ENCODE measurements around the gene IGSF5.
A peak's percentile ranks its signal among the peaks of the same experiment; 100 is the strongest.

Gene IGSF5

GRCh38 chr21:39714331-39714730, 30.7 kb upstream of the IGSF5 start (continued):
- TF ChIP-seq ZNF473 (tag by site-specific recombination; IDR thresholded peaks at IDR 0.05) (no peak), ZNF626 (tag by site-specific recombination; IDR thresholded peaks at IDR 0.05) (no peak), IKZF3 (tag by site-specific recombination; IDR thresholded peaks at IDR 0.05) (no peak), HIC1 (tag by site-specific recombination; IDR thresholded peaks at IDR 0.05) (no peak), ZNF514 (tag by site-specific recombination; IDR thresholded peaks at IDR 0.05) (no peak), ZNF623 (tag by site-specific recombination; IDR thresholded peaks at IDR 0.05) (no peak)

GRCh38 chr21:39715804-39716397, 29.1 kb upstream of the IGSF5 start:
- H3K4me3 ChIP-seq (ENCODE audit: low read depth, low read length), result no peak overlapping the region
- CTCF ChIA-PET, result interaction anchor here (0.7 to 9.0 kb wide), 20 partner anchors 9 to 405 kb away, joined by 3 to 172 read pairs (median 4); no protein-coding TSS in a partner anchor
- no peak overlapping the region for H3K27ac ChIP-seq (ENCODE audit: extremely low read depth, low read depth, low read length)
- H3K4me1 ChIP-seq (ENCODE audit: control insufficient read depth, insufficient read depth, low read length), result no peaks in the 10 kb centered on the region
- no peaks in the 10 kb centered on the region for H3K36me3 ChIP-seq (ENCODE audit: control insufficient read depth in 2 of 2, insufficient read depth in 1 of 2, low read length in 2 of 2)
- H3K9me3 ChIP-seq (ENCODE audit: control insufficient read depth, insufficient read depth, low read depth, low read length), result no peaks in the 10 kb centered on the region
- POLR2A ChIA-PET, result no interaction called here
- TF ChIP-seq KLF16 (tag by site-specific recombination; IDR thresholded peaks at IDR 0.05) (no peak), ZNF585B (tag by site-specific recombination; IDR thresholded peaks at IDR 0.05) (no peak), GLI4 (tag by site-specific recombination; IDR thresholded peaks at IDR 0.05) (no peak), ZFP69B (tag by site-specific recombination; IDR thresholded peaks at IDR 0.05) (no peak), RBAK (tag by site-specific recombination; IDR thresholded peaks at IDR 0.05) (no peak), ZFHX2 (tag by site-specific recombination; conservative IDR thresholded peaks at IDR 0.05) (0 out of 2 replicates have a peak, but pooled peaks have one; percentile 22), ZNF26 (tag by site-specific recombination; IDR thresholded peaks at IDR 0.05) (no peak), ZNF518A (tag by site-specific recombination; conservative IDR thresholded peaks at IDR 0.05; ENCODE audit: low read depth) (no peak), ZNF473 (tag by site-specific recombination; IDR thresholded peaks at IDR 0.05) (no peak), OSR2 (tag by site-specific recombination; IDR thresholded peaks at IDR 0.05) (no peak), ZNF624 (tag by site-specific recombination; IDR thresholded peaks at IDR 0.05) (no peak), ZBTB26 (tag by site-specific recombination; optimal IDR thresholded peaks at IDR 0.05) (no peak), ZNF843 (tag by site-specific recombination; IDR thresholded peaks at IDR 0.05) (no peak), ZNF280D (tag by site-specific recombination; IDR thresholded peaks at IDR 0.05) (no peak), ZNF692 (tag by site-specific recombination; IDR thresholded peaks at IDR 0.05) (no peak), ZNF394 (tag by site-specific recombination; IDR thresholded peaks at IDR 0.05; ENCODE audit: borderline replicate concordance) (no peak), MYNN (tag by site-specific recombination; IDR thresholded peaks at IDR 0.05; ENCODE audit: borderline replicate concordance) (no peak)
